AG10803 (cell line): Measurements from ENCODE around the gene MON1A.

Source experiments
- DNase-seq: peaks from one replicate; pipeline ENCODE4 v3.0.0; 2010; ENCODE audit warnings: low read depth
- H3K4me3 ChIP-seq: 2 replicates; pipeline ENCODE4 v1.5.1; 2011; ENCODE audit warnings: mild to moderate bottlenecking, low read length, control low read depth
- TF ChIP-seq, protein P1 (sequence below): conservative IDR thresholded peaks from 2 replicates; pipeline ENCODE4 v1.5.1; 2011; ENCODE audit warnings: mild to moderate bottlenecking, low read length, control low read depth, inconsistent platforms

Gene MON1A

GRCh38 chr3:49916686-49917085 lies 12.9 kb downstream of the MON1A start:
- peak; percentile 83 for DNase-seq
- TF ChIP-seq, protein P1, sequence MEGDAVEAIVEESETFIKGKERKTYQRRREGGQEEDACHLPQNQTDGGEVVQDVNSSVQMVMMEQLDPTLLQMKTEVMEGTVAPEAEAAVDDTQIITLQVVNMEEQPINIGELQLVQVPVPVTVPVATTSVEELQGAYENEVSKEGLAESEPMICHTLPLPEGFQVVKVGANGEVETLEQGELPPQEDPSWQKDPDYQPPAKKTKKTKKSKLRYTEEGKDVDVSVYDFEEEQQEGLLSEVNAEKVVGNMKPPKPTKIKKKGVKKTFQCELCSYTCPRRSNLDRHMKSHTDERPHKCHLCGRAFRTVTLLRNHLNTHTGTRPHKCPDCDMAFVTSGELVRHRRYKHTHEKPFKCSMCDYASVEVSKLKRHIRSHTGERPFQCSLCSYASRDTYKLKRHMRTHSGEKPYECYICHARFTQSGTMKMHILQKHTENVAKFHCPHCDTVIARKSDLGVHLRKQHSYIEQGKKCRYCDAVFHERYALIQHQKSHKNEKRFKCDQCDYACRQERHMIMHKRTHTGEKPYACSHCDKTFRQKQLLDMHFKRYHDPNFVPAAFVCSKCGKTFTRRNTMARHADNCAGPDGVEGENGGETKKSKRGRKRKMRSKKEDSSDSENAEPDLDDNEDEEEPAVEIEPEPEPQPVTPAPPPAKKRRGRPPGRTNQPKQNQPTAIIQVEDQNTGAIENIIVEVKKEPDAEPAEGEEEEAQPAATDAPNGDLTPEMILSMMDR = no peak
- no peak overlapping the region for H3K4me3 ChIP-seq

DNA sequence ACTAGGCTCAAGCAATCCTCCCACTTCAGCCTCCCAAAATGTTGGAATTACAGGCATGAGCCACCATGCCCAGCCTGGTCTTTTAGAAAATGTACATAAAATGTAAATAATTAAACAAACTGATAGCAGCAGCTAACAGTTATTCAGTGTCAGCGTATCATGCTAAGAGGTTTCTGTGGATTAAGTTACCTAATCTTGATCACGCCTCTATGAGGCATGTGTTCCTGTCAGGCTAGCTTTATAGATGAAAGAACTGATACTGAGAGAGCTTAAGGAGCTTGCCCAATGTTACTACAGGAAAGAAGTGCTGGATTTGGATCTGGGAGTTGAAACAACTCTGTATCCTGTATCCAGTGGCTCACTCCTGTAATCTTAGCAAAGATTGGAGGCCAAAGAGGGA lies 14.7 kb downstream of the MON1A start:
- no peak for DNase-seq
- H3K4me3 ChIP-seq = no peak overlapping the region
- TF ChIP-seq, protein P1 = no peak

GRCh38 chr3:49912881-49913281 lies 16.7 kb downstream of the MON1A start:
- DNase-seq = no peak
- H3K4me3 ChIP-seq = no peak overlapping the region
- TF ChIP-seq, protein P1 = no peak

DNA sequence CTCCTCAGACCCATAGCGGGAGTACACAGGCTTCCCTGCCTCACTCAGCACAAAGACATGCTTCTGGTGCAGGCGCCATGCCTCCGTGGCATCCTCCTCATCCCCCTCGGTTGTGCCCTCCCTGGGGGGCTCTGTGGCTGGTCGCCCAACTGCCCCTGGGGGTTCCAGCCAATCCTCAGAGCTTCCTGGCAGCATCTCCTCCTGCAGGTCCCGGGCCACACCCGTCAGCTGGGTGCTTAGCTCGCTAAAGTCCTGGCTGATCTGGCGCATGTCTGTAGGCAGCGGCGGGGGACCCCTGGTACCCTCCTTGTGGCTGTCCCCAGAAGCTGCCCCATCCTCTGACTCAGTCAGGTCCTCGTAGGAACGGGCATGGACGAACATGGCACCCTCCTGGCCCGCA lies 18.0 kb downstream of the MON1A start:
- TF ChIP-seq, protein P1 = no peak
- no peak for DNase-seq
- no peak overlapping the region for H3K4me3 ChIP-seq

DNA sequence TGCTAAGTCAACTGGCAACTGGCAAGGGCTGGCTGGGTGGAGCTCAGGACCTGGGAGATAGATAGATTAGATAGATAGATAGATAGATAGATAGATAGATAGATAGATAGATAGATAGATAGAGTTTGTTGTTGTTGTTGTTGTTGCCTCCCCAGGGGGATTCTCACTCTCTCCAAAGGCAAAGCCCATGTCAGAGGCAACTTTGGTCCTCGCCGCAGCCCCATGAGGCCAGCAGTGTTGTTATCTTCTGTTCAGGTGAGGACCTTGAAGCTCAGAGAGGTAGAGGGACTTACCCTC lies 18.5 kb downstream of the MON1A start:
- TF ChIP-seq, protein P1 = no peak

DNA sequence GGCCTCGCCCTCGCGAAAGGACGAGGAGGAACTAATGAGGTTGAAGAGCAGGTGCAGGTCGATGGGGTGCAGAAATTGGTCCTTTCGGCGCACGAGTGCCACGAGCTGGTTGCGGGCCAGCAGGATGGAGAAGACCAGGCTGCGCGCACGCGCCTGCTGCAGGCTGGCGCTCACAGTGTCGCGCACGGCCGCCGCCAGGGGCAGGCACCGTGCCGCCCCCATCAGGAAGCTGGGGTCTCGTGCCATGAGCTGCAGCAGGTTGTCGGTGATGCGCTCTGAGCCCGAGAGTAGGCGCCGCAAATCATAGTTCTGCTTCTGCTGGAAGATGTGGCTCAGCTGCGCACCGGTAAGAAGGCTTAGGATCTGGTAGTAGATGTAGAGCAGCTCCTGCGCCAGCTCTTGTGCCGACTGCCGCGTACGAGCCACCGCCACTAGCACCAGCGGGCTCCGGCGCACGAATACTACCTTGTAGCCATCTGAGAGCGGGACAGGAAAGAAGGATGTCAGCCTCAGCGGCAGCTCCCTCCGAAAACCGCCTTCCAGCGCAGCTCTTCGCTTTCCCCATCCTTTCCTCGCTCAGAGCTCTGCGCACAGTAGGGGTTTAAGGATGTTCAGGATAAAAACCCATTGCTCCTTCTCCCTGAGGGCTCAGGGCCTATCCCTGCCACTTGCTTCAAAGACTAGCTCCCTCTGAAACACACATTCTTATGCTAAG lies 19.0 kb downstream of the MON1A start:
- no peak for DNase-seq
- TF ChIP-seq, protein P1 = no peak
- no peak overlapping the region for H3K4me3 ChIP-seq

More for the DNA sequence above, 18.5 kb downstream of the MON1A start:
- H3K4me3 ChIP-seq = no peak overlapping the region
- DNase-seq = no peak

GRCh38 chr3:49908373-49909199 lies 21.0 kb downstream of the MON1A start:
- DNase-seq = no peak
- TF ChIP-seq, protein P1 = no peak
- no peak overlapping the region for H3K4me3 ChIP-seq
